H1 (cell line): Measurements from ENCODE around the gene CD300LF. TPM values are rescaled to one million over a fixed set of nuclear protein-coding genes. Genes with fewer than 3 reads are reported as not detected.

Source experiments
- CTCF ChIP-seq, 3 experiments: IDR thresholded peaks; 1 replicate in 2 of 3; 2 replicates in 1 of 3; pipeline versions ENCODE4 v1.5.1 to v1.6.1; 2011; ENCODE audit warnings: low read length in 3 of 3, mild to moderate bottlenecking in 3 of 3, inconsistent platforms in 2 of 3, low read depth in 1 of 3, moderate library complexity in 1 of 3; ENCODE audit not compliant: insufficient read depth in 1 of 3; ENCODE audit errors: control extremely low read depth in 1 of 3
- GTF2F1 ChIP-seq: IDR thresholded peaks from 2 replicates; pipeline ENCODE4 v1.6.1; 2012; ENCODE audit warnings: low read depth, low read length, improper control_type of control experiment, borderline replicate concordance
- HDAC6 ChIP-seq: IDR thresholded peaks from one replicate; pipeline ENCODE4 v1.7.1; 2012; ENCODE audit warnings: low read depth, mild to moderate bottlenecking, inconsistent platforms, low read length, moderate library complexity
- polyA plus RNA-seq, 7 experiments: library from polyadenylated mRNA; depleted of rRNA in 3 of 7; stranded (reverse) in 5 of 7; unstranded in 2 of 7; fragments of >200 nt in 5 of 7; fragments of 200-250 nt in 2 of 7; gene quantifications; 1 replicate in 5 of 7; 2 replicates in 1 of 7; 4 replicates in 1 of 7; pipeline versions ENCODE4 v1.2.1 to v1.2.3, GENCODE V29; 2011 to 2013; ENCODE audit warnings: missing spikeins in 2 of 7, mixed read lengths in 2 of 7
- total RNA-seq: library from RNA; stranded (reverse); fragmentation: NEBNext Ultra II Directional; extraction: Animal tissue kit (Norgen Biotek cat#: 25700); gene quantifications from 2 replicates; pipeline ENCODE4 v1.2.1, GENCODE V29; 2021

Gene CD300LF
- total and polyA plus RNA-seq, 2 of the 8 experiments (the other 6 are each of a cell fraction or from before 2014, with no cell fraction given), result not detected

- TF ChIP-seq GTF2F1, result no peak
- TF ChIP-seq CTCF (IDR thresholded peaks at IDR 0.05; ENCODE audit: control extremely low read depth in 1 of 3, insufficient read depth in 1 of 3, low read depth in 1 of 3, low read length in 3 of 3), result peak in 2 of 3 experiments; percentile 28 to 31; a peak in 2 of 4 replicates
- TF ChIP-seq HDAC6, result no peak
- TF ChIP-seq, all 59 proteins: peak for 2
Measured at GRCh38 chr17:74695629-74696028, 17.1 kb downstream of the CD300LF start (continued).
